Activated T-helper 17 cell treated with anti-CD3 and anti-CD28 coated beads, Interleukin-2, amount 50 U/mL, for 72 hours (primary cell): ENCODE measurements around the gene SLC7A7. TPM values are rescaled to one million over a fixed set of nuclear protein-coding genes. Genes with fewer than 3 reads are reported as not detected.
"Not testable (repeated sequence)": the region's sequence is repeated elsewhere in the genome, so short reads cannot be mapped to it uniquely, and the experiment has no call there.

Experiments
- ATAC-seq: fragments of 150-1000 bp; cut with Tn5 transposase; replicated peaks from 2 replicates; pipeline ENCODE4 v1.10.0; 2021; ENCODE audit warnings: mild to moderate bottlenecking, moderate library complexity
- H3K27ac Mint-ChIP-seq: one replicate; pipeline ENCODE4 v1.8.0; 2022; ENCODE audit warnings: mixed read lengths
- H3K27me3 Mint-ChIP-seq: one replicate; pipeline ENCODE4 v1.8.0; 2022; ENCODE audit warnings: mixed read lengths
- H3K36me3 Mint-ChIP-seq: one replicate; pipeline ENCODE4 v1.8.0; 2022; ENCODE audit warnings: low read depth, mild to moderate bottlenecking, mixed read lengths
- H3K4me1 Mint-ChIP-seq: one replicate; pipeline ENCODE4 v1.8.0; 2022; ENCODE audit warnings: mixed read lengths
- H3K4me3 Mint-ChIP-seq: one replicate; pipeline ENCODE4 v1.8.0; 2022; ENCODE audit warnings: mild to moderate bottlenecking, mixed read lengths
- H3K9me3 Mint-ChIP-seq: one replicate; pipeline ENCODE4 v1.8.0; 2022; ENCODE audit warnings: mixed read lengths
- total RNA-seq, 2 donors: library from RNA; stranded (reverse); gene quantifications; one replicate each; pipeline ENCODE4 v1.2.3, GENCODE V29; 2022

SLC7A7 gene
- total RNA-seq, 2 donors from 2014 or later = 0.15 to 0.71 TPM

GRCh38 chr14:22819151-22819988 lies 4.1 kb upstream of the SLC7A7 start:
- ATAC-seq = peak; percentile 67
- no peaks in the 10 kb centered on the region for H3K9me3 Mint-ChIP-seq
- H3K36me3 Mint-ChIP-seq = no peaks in the 10 kb centered on the region
- H3K27me3 Mint-ChIP-seq = peaks cover 9% of the 10 kb centered on the region
- no peaks in the 10 kb centered on the region for H3K4me1 Mint-ChIP-seq
- peak overlapping the region; percentile 66 for H3K27ac Mint-ChIP-seq
- no peak overlapping the region for H3K4me3 Mint-ChIP-seq

DNA sequence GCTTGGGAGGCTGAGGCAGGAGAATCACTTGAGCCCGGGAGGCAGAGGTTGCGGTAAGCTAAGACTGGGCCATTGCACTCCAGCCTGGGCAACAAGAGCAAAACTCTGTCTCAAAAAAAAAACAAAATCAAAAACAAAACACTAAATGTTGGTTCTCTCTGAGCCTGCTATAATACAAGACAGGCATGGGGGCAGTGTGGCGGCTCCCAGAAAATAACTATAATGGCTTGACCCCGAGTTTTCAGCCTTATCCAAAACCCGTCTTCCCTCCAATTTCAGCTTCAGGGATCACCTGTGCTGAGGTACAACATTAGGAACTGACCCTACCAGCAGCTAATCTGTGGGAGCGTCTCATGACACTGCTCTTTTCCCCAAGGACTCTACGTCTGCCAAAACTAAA lies 862 bp downstream of the SLC7A7 start:
- Mint-ChIP-seq H3K27ac (no peak overlapping the region), H3K27me3 (no peaks in the 10 kb centered on the region), H3K4me3 (no peak overlapping the region), H3K4me1 (peaks cover 4% of the 10 kb centered on the region), H3K9me3 (no peaks in the 10 kb centered on the region), H3K36me3 (no peaks in the 10 kb centered on the region)
- no peak for ATAC-seq

GRCh38 chr14:22813145-22813544 lies 2.1 kb downstream of the SLC7A7 start:
- Mint-ChIP-seq H3K4me1 (peaks cover 4% of the 10 kb centered on the region), H3K27ac (no peak overlapping the region), H3K4me3 (no peak overlapping the region), H3K27me3 (no peaks in the 10 kb centered on the region), H3K9me3 (no peaks in the 10 kb centered on the region), H3K36me3 (no peaks in the 10 kb centered on the region)
- ATAC-seq = no peak

GRCh38 chr14:22812744-22813143 lies 2.5 kb downstream of the SLC7A7 start:
- Mint-ChIP-seq H3K36me3 (no peaks in the 10 kb centered on the region), H3K4me3 (no peak overlapping the region), H3K27me3 (no peaks in the 10 kb centered on the region), H3K27ac (no peak overlapping the region), H3K4me1 (peaks cover 4% of the 10 kb centered on the region), H3K9me3 (no peaks in the 10 kb centered on the region)
- no peak for ATAC-seq

- Mint-ChIP-seq H3K4me3 (no peak overlapping the region), H3K4me1 (peaks cover 4% of the 10 kb centered on the region), H3K27ac (no peak overlapping the region), H3K9me3 (no peaks in the 10 kb centered on the region), H3K36me3 (no peaks in the 10 kb centered on the region), H3K27me3 (peaks cover 3% of the 10 kb centered on the region)
- no peak for ATAC-seq
These were observed 3.5 kb downstream of the SLC7A7 start for GRCh38 chr14:22811722-22812121.

DNA sequence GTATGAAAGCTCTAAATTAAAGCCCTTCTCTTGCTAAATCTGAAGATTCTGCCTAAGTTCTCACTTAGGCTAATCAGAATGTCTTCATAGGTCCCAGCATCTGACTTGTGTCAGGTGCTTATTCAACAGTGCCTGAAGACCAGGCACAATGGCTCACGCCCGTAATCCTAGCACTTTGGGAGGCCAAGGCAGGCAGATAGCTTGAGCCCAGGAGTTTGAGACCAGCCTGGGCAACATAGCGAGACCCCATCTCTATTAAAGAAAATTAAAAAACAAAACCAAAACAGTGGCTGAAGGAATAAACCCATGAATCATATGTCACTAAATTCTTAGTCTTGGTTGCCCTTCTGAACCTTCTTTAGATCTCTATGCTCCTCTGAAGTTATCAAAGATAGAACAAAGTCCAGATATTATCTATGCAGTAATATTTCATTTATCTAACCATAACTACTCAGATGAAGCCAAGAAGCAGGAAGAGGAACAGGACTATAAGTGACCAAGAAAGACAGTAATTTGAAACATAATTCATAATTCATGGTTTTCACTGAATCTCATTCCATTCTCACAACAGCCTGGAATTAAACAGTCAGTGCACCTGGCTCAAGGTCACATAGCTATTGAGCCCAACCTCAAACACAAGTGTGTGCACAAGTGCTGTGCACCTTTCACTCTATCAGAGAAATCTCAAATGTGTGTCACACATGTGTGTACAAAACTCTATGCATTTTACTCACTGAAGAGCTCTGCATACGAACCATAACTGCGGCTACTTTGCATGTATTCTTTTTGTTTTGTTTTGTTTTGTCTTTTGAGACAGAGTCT lies 6.6 kb downstream of the SLC7A7 start:
- no peak for ATAC-seq
- peaks cover 4% of the 10 kb centered on the region for H3K4me1 Mint-ChIP-seq
- H3K36me3 Mint-ChIP-seq = no peaks in the 10 kb centered on the region
- no peak overlapping the region for H3K4me3 Mint-ChIP-seq
- no peak overlapping the region for H3K27ac Mint-ChIP-seq
- no peaks in the 10 kb centered on the region for H3K9me3 Mint-ChIP-seq
- peaks cover 10% of the 10 kb centered on the region for H3K27me3 Mint-ChIP-seq

GRCh38 chr14:22807432-22808087 lies 7.7 kb downstream of the SLC7A7 start:
- ATAC-seq = no peak
- Mint-ChIP-seq H3K36me3 (no peaks in the 10 kb centered on the region), H3K9me3 (no peaks in the 10 kb centered on the region), H3K27ac (no peak overlapping the region), H3K4me1 (peaks cover 4% of the 10 kb centered on the region), H3K27me3 (peaks cover 14% of the 10 kb centered on the region), H3K4me3 (no peak overlapping the region)

DNA sequence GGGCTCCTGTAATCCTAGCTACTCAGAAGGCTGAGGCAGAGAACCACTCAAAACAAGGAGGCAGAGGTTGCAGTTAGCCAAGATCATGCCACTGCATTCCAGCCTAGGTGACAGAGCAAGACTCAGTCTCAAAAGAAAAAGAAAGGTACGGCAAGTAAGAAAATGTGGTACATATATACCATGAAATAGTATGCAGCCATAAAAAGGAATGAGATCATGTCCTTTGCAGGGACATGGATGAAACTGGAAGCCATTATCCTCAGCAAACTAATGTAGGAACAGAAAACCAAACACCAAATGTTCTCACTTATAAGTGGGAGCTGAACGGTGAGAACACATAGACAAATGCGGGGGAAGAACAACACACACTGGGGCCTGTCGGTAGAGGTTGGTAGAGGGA lies 10.0 kb downstream of the SLC7A7 start:
- H3K36me3 Mint-ChIP-seq, H3K9me3 Mint-ChIP-seq, H3K27ac Mint-ChIP-seq, H3K4me1 Mint-ChIP-seq, H3K4me3 Mint-ChIP-seq, ATAC-seq: not testable (repeated sequence)
- H3K27me3 Mint-ChIP-seq = peaks cover 28% of the 10 kb centered on the region

- peaks cover 41% of the 10 kb centered on the region for H3K27me3 Mint-ChIP-seq
- no peak overlapping the region for H3K27ac Mint-ChIP-seq
- no peaks in the 10 kb centered on the region for H3K36me3 Mint-ChIP-seq
- H3K4me3 Mint-ChIP-seq = no peak overlapping the region
- no peaks in the 10 kb centered on the region for H3K4me1 Mint-ChIP-seq
- ATAC-seq = no peak
- no peaks in the 10 kb centered on the region for H3K9me3 Mint-ChIP-seq
These were observed 11.6 kb downstream of the SLC7A7 start for GRCh38 chr14:22803687-22803974.

DNA sequence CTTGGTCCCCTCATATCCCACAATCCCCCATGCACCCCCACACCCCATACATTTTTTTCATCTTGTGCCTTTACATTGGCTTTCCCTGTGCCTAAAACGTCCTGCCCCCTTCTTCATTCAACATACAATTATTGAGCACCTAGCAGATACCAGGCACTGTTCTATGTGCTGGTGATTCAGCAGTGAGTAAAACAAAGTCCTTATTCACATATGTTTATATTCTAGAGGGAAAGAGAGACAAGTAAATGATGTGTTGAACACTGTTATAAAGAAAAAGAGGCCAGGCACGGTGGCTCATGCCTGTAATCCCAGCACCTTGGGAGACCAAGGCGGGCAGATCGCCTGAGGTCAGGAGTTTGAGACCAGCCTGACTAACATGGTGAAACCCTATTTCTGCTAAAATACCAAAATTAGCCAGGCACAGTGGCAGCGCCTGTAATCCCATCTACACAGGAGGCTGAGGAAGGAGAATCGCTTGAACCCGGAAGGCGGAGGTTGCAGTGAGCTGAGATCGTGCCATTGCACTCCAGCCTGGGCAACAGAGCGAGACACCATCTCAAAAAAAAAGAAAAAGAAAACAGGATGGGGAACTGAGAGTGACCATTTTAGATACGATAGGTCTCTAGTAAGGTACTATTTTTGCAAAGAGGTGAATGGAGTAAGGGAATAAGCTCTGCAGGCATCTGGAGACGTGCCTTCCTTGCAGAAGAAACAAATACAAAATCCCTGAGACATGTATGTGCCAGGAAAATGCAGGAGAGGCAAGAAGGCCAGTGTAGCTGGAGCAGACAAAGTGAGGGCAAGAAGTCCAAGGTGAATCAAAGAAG lies 12.2 kb downstream of the SLC7A7 start:
- Mint-ChIP-seq H3K36me3 (no peaks in the 10 kb centered on the region), H3K4me3 (no peak overlapping the region), H3K4me1 (no peaks in the 10 kb centered on the region), H3K9me3 (no peaks in the 10 kb centered on the region), H3K27me3 (peaks cover 46% of the 10 kb centered on the region), H3K27ac (no peak overlapping the region)
- ATAC-seq = no peak

GRCh38 chr14:22801716-22802115 lies 13.5 kb downstream of the SLC7A7 start:
- H3K4me1 Mint-ChIP-seq = no peaks in the 10 kb centered on the region
- no peak overlapping the region for H3K27ac Mint-ChIP-seq
- ATAC-seq = no peak
- peaks cover 47% of the 10 kb centered on the region for H3K27me3 Mint-ChIP-seq
- H3K36me3 Mint-ChIP-seq = no peaks in the 10 kb centered on the region
- no peaks in the 10 kb centered on the region for H3K9me3 Mint-ChIP-seq
- no peak overlapping the region for H3K4me3 Mint-ChIP-seq

- no peak for ATAC-seq
- no peaks in the 10 kb centered on the region for H3K4me1 Mint-ChIP-seq
- H3K9me3 Mint-ChIP-seq = no peaks in the 10 kb centered on the region
- H3K36me3 Mint-ChIP-seq = no peaks in the 10 kb centered on the region
- H3K27ac Mint-ChIP-seq = no peak overlapping the region
- H3K4me3 Mint-ChIP-seq = no peak overlapping the region
- peaks cover 50% of the 10 kb centered on the region for H3K27me3 Mint-ChIP-seq
These were observed 14.9 kb downstream of the SLC7A7 start for GRCh38 chr14:22800346-22800745.

- no peak for ATAC-seq
- Mint-ChIP-seq H3K4me1 (no peaks in the 10 kb centered on the region), H3K27me3 (peaks cover 52% of the 10 kb centered on the region), H3K36me3 (no peaks in the 10 kb centered on the region), H3K9me3 (no peaks in the 10 kb centered on the region), H3K4me3 (no peak overlapping the region), H3K27ac (no peak overlapping the region)
These were observed 16.7 kb downstream of the SLC7A7 start for GRCh38 chr14:22798528-22798927.
